CD4-positive, alpha-beta T cell (primary cell): ENCODE measurements around the gene RXFP2. TPM values are rescaled to one million over a fixed set of nuclear protein-coding genes. Genes with fewer than 3 reads are reported as not detected.

Experiments used
- ATAC-seq: fragments of 200-7000 bp; cut with Tn5 transposase; one replicate; pipeline ENCODE4 v1.10.0; 2022; ENCODE audit warnings: mild to moderate bottlenecking; ENCODE audit not compliant: poor library complexity
- CTCF ChIA-PET: fragments of 350-600 bp; sonication (Branson Sonifier 250); formaldehyde crosslinking; loops from one replicate; lab custom pipeline; 2021; ENCODE audit warnings: antibody characterized with exemption, inconsistent platforms; lab: Charles Lee
- POLR2A ChIA-PET: fragments of 350-600 bp; sonication (Branson Sonifier 250); formaldehyde crosslinking; loops from one replicate; lab custom pipeline; 2021; ENCODE audit warnings: antibody characterized with exemption, inconsistent platforms; lab: Charles Lee
- DNase-seq, 14 experiments: peaks; one replicate each; pipeline ENCODE4 v3.0.0-alpha.2; 2013 to 2020; ENCODE audit warnings: mixed read lengths in 2 of 14
- H3K27ac ChIP-seq, 2 donors: one replicate each; pipeline versions ENCODE4 v1.5.1 to v1.7.0; 2013; ENCODE audit warnings: low read length in 2 of 2, low read depth in 1 of 2, mild to moderate bottlenecking in 1 of 2
- H3K27me3 ChIP-seq, 2 experiments: 1 replicate in 1 of 2; 2 replicates in 1 of 2; pipeline versions ENCODE4 v1.6.1 to v1.7.0; 2013; ENCODE audit warnings: low read length in 2 of 2, control low read depth in 1 of 2, mild to moderate bottlenecking in 1 of 2, moderate library complexity in 1 of 2; ENCODE audit not compliant: insufficient read depth in 2 of 2, control insufficient read depth in 1 of 2
- H3K36me3 ChIP-seq: one replicate; pipeline ENCODE4 v1.6.1; 2013; ENCODE audit warnings: low read length, control low read depth; ENCODE audit not compliant: insufficient read depth
- H3K4me1 ChIP-seq: one replicate; pipeline ENCODE4 v1.6.1; 2013; ENCODE audit warnings: low read length, control low read depth; ENCODE audit not compliant: insufficient read depth
- H3K4me3 ChIP-seq: one replicate; pipeline ENCODE4 v1.5.1; 2013; ENCODE audit warnings: mild to moderate bottlenecking, low read length, moderate library complexity
- H3K9me3 ChIP-seq, 2 experiments: 1 replicate in 1 of 2; 2 replicates in 1 of 2; pipeline versions ENCODE4 v1.6.1 to v1.7.0; 2013; ENCODE audit warnings: low read length in 2 of 2, mild to moderate bottlenecking in 2 of 2, control low read depth in 1 of 2, moderate library complexity in 1 of 2; ENCODE audit not compliant: control insufficient read depth in 1 of 2, insufficient read depth in 1 of 2
- H3K27ac Mint-ChIP-seq: one replicate; pipeline ENCODE4 v1.8.0; 2020; ENCODE audit warnings: mixed read lengths
- H3K27me3 Mint-ChIP-seq: one replicate; pipeline ENCODE4 v1.8.0; 2021; ENCODE audit warnings: mixed read lengths
- H3K36me3 Mint-ChIP-seq: one replicate; pipeline ENCODE4 v1.8.0; 2021; ENCODE audit warnings: low read depth, mixed read lengths
- H3K4me1 Mint-ChIP-seq: one replicate; pipeline ENCODE4 v1.8.0; 2021; ENCODE audit warnings: low read depth, mixed read lengths
- H3K4me3 Mint-ChIP-seq: one replicate; pipeline ENCODE4 v1.8.0; 2020; ENCODE audit warnings: mild to moderate bottlenecking, mixed read lengths
- H3K9me3 Mint-ChIP-seq: one replicate; pipeline ENCODE4 v1.8.0; 2020; ENCODE audit warnings: mixed read lengths
- CTCF ChIP-seq: fragments of 200-600 bp; IDR thresholded peaks from one replicate; pipeline ENCODE4 v1.8.0; 2022; ENCODE audit warnings: antibody characterized with exemption, mild to moderate bottlenecking
- intact Hi-C, 2 experiments: fragments of 100-400 bp; cut with DNase I in 1 of 2; cut with micrococcal nuclease in 1 of 2; formaldehyde crosslinking; loops; one replicate each; pipeline versions ENCODE4 v1.15.1 to v1.9.0; 2023 to 2025; cut with DNase I, micrococcal nuclease
- total RNA-seq, 174 experiments: library from RNA in 2 of 174; stranded (reverse) in 2 of 174; gene quantifications; one replicate each; pipeline ENCODE4 v1.2.3 and lab custom pipeline; 2021 to 2026

The RXFP2 gene
- total RNA-seq, 2 experiments from 2014 or later: not detected

- Mint-ChIP-seq H3K4me1 (peaks cover 8% of the 10 kb centered on the region), H3K36me3 (no peaks in the 10 kb centered on the region), H3K27ac (no peak overlapping the region), H3K9me3 (no peaks in the 10 kb centered on the region), H3K27me3 (no peaks in the 10 kb centered on the region), H3K4me3 (no peak overlapping the region)
- Histone ChIP-seq H3K4me1 (no peaks in the 10 kb centered on the region), H3K4me3 (no peak overlapping the region), H3K9me3 (no peaks in the 10 kb centered on the region), H3K27ac (no peak overlapping the region), H3K27me3 (no peaks in the 10 kb centered on the region), H3K36me3 (no peaks in the 10 kb centered on the region)
- ChIA-PET CTCF (no interaction called here), POLR2A (no interaction called here)
- ATAC-seq (no peak), DNase-seq (no peak)
- no peak for TF ChIP-seq CTCF
- intact Hi-C loops: no loop called here
These were observed 34.9 kb downstream of the RXFP2 start for GRCh38 chr13:31774186-31774750.

- ATAC-seq (no peak), DNase-seq (no peak)
- Histone ChIP-seq H3K4me3 (no peak overlapping the region), H3K9me3 (no peaks in the 10 kb centered on the region), H3K27ac (no peak overlapping the region), H3K36me3 (no peaks in the 10 kb centered on the region), H3K4me1 (no peaks in the 10 kb centered on the region), H3K27me3 (no peaks in the 10 kb centered on the region)
- intact Hi-C loops: no loop called here
- ChIA-PET CTCF (no interaction called here), POLR2A (no interaction called here)
- Mint-ChIP-seq H3K27ac (no peak overlapping the region), H3K4me1 (peaks cover 8% of the 10 kb centered on the region), H3K4me3 (no peak overlapping the region), H3K9me3 (no peaks in the 10 kb centered on the region), H3K36me3 (no peaks in the 10 kb centered on the region), H3K27me3 (no peaks in the 10 kb centered on the region)
- no peak for TF ChIP-seq CTCF
These were observed 35.8 kb downstream of the RXFP2 start for GRCh38 chr13:31775148-31775547.

DNA sequence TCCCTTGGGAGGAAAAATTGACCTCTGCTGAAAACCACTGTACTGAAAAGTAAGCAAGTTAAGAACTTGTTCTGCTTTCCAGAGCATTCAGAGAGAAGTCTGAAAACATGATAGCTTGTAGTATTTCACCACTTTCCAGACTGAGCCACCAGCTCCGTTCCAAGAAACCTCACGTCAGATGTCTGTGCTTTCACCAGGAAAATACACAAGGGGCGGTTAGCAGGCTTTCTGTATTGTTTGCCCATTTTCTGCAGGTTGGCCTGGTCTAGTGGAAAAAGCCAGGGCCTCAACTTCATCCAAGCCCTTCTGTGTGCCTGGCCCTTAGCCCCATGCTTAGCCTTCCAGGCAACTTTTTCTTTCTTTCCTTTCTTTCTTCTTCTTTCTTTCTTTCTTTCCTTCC lies 36.4 kb downstream of the RXFP2 start:
- DNase-seq (no peak), ATAC-seq (no peak)
- H3K4me1 ChIP-seq: no peaks in the 10 kb centered on the region
- no peak overlapping the region for H3K27ac ChIP-seq
- TF ChIP-seq CTCF: no peak
- H3K27me3 Mint-ChIP-seq: no peaks in the 10 kb centered on the region
- H3K27ac Mint-ChIP-seq: no peak overlapping the region
- H3K4me1 Mint-ChIP-seq: peaks cover 8% of the 10 kb centered on the region
- no peak overlapping the region for H3K4me3 Mint-ChIP-seq
- no peaks in the 10 kb centered on the region for H3K36me3 Mint-ChIP-seq
- ChIA-PET POLR2A (no interaction called here), CTCF (no interaction called here)
- H3K9me3 Mint-ChIP-seq: no peaks in the 10 kb centered on the region
- H3K4me3 ChIP-seq: no peak overlapping the region
- H3K27me3 ChIP-seq: no peaks in the 10 kb centered on the region
- intact Hi-C loops: no loop called here
- H3K36me3 ChIP-seq: no peaks in the 10 kb centered on the region
- H3K9me3 ChIP-seq: no peaks in the 10 kb centered on the region
